GM19328 (cell line): Measurements from ENCODE around the gene TMEM109.

ENCODE experiments used
- ATAC-seq: cut with Tn5 transposase; IDR thresholded peaks from one replicate; pipeline ENCODE4 v1.9.1; 2021; ENCODE audit warnings: mild to moderate bottlenecking, moderate library complexity; ENCODE audit not compliant: unreplicated experiment

Gene TMEM109

DNA sequence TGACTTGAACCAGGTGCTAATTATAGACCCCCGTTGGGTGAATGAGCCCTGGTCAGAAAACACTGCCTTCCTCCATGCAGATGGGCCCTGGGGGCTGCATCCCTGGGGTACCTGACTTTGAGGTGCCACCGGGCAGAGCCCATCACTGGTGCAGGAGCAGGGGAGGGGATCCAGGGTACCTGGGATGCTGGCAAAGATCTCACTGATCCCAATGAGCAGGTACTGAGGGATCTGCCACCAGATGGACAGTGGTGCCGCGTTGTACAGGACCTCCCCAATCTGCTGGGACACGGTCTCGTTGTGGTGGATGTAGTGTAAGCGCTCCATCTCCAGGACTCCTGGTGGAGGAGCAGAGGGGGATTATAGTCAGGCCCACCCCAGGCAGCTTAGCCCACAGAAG, 25.3 kb downstream of the TMEM109 start:
- no peak for ATAC-seq

DNA sequence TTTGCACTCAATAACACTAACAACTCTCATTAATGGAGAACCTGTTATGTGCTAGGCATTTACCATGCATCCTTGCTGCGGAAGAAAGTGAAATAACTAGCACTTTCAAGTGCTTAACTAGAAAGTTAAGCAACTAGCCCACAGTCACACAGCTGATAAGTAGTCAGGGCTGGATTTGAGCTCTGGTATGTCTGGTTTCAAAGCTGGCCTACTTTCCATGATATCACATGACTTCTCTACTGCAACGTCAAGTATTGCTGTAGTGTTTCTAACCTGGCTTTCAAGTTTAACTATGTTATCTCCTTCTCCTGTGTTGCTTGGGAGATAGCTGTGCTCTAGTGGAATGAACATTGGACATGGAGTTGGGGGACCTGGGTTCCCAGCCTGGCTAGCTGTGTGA, 25.9 kb downstream of the TMEM109 start:
- ATAC-seq, result no peak

DNA sequence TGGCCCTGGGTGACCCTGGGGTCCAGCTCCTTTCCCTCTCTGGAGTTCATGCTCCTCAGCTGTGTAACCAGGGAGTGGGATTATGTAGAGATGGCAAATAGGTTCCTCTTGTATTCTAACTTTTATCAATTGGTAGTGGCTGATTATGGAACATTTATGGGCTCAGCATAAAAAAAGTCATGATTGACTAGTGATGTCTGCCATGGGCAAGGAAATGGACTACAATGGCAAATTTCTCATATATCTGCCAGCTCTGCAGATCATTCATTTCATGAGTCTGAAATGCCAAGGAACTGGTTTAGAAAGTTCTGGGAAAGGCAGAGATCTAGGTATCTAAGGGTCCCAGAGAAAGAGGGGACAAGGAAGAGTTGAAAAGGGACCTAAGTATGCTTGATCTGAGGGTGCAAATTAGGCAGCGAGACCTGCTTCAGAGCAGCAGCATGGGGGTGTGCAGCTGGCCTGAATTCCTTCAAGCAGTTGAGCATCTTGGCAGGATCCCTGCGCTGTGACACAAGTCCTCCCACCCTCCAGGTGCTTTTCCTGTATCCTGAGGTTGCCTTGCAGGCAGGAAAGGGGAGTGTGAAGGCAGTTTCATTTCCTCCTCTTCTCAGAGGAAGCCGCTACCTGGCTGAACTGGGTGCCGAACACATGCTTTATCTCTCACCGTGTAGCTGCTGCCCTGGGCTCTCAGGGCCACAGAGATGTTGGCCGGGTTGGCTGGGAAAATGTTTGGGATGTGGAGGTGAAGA, 27.6 kb downstream of the TMEM109 start:
- ATAC-seq, result no peak

DNA sequence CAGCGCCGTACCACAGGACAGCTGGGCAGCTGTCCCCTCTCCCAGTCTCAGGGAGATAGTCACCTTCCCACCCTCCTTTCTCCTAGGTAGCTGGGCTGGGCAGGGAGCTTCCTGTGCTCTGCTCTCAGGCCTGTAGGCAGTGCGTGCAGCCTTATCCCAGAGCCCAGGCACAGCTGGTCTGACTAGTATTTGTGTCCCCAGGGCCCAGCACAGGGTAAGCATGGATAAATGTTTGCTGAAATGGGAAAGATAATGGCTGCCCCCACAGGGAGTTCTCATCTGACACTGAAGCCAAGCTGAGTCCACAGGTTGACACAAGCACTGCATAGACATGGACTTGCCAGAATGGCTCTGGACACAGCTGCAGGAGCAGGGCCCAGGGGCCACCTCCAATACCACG, 28.3 kb downstream of the TMEM109 start:
- no peak for ATAC-seq

DNA sequence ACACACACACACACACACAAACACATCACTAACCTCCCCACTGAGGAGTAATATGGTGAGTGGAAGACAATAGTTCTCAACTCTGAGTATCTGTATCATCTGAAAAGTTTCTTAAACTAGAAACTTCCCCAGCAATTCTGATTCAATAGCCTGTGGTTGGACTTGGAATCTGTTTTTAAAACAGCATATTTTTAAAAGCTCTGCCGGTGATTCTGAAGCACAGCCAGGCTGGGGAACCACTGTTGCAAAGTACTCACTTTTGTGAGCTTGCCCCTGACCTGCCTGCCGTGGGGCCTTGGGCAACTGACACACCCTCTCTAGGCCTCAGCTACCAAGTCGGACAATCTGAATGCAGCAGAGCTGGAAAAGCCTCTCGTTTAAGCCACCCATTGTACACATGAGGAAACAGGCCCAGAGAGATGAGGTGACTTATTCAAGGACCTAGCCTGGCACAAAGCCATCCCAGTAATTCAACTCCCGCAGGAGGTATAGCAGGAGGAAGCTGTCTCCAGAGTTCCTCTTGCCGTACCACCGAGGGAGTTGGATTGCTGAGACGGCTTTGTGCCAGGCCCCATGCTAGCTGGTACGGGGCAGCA, 29.1 kb downstream of the TMEM109 start:
- ATAC-seq, result no peak

DNA sequence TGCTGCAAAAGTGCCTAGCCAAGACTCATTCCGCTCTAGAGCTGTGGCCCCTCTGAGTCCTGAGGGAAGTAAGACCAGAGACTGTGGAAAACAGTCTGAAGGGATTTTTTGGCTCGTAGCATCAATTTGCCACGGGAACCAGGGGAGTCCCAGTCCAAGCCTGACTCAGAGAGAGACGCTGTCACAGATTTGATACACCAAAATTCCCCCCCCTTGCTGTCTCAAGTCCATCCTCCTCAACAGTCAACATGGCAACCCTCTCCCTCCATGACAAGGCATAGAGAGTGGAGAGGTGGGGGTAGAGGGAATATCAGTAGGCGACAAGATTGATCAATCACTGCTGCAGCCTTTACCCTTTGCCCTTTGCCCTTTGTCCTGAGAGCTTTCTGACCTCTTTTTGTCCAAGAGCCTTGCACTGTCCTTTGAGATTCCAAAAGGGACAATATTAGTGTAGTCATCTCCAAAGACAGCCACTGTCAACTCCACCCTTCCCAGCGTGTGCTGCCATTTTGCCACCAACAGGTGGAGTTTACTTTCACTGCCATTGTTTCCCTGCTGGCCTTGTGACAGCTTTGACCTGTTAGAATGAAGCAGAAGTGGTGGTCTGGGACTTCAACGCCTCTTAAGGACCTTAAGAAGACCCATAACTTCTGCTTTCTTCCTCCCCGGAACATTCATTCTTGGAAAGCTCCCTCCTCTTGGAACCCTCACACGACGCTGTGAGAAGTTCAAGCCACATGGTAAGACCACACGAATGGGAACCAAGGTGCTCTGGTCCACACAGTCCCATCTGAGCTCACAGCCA, 30.7 kb downstream of the TMEM109 start:
- ATAC-seq, result no peak

DNA sequence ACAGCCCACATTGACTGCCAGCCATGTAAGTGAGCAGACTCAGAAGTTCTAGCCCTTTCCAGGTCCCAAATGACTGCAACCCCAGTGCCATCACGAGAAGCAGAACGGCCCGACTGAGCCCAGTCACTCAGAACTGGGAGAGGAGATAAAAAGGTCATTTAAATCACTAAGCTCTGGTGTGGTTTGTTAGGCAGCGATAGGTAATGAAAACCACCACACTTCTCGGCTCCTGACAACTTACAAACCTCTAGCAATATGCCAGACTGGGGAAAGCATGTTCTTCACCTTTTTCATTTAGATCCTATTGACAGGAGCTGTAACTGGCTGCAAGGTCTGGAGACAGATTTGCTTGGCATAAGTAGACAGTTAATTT, 31.3 kb downstream of the TMEM109 start:
- no peak for ATAC-seq

DNA sequence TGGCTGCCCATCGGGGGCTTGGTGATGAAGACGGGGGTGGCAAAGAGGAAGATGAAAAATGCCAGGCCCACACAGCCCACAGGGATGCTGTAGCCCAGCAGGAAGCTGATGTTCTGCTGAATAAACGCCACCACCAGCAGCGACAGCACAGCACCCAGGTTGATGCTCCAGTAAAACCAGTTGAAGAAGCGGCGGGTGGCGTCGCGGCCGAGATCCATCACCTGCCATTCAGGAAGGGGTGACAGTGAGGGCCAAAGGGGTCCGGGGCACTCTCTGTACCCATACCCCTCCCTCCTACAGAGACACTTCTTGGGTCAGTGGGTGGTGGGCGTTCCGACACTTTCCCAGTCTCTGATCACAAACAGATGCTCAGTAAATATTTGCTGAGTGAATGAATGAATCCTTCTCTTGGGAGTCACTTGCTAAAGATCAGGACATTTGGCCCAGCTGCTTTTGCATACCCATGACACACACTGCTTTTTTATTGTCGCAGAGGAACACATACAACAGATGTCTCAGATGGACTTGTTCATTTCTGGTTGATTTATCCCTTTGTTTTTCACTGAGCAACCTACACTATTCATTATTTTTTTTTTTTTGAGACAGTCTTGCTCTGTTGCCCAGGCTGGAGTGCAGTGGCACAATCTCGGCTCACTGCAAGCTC, 32.8 kb downstream of the TMEM109 start:
- ATAC-seq, result no peak

DNA sequence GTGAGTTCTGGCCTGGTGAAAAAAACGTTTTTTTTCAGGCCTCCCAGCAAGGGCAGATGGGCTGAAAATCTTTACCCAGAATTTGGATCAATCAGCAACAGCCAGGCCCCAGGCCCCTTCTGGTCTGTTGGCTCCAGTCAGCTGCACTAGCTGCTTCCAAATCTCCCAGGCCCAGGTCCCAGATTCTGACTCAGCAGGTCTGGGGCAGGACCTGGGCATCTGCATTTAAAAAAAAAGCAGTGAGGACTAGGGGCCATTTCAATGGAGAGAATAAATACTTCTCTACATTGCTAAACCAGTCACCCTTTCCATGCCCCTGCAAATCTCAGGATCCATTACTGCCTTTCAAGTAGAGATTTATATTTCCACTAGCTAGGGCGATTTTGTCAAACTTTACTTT, 33.7 kb downstream of the TMEM109 start:
- no peak for ATAC-seq

DNA sequence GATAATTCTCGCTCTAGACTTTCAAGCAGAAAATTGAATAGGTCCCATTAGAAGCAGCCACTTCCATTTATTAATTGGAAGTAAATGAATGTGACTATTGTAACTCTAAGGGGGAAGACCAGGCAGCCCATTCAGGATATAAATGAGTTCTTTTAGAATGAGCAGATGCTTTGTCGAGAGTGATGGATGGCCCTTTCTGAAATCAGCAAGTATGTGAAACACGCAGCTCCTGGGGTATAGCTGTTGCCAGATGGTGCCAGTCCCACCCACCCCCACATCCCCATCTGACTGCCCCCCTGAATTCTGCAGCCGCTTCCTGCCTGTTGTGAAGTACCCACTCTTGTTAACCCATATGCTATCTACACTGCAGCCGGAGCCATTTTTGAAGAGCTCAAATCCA, 34.3 kb downstream of the TMEM109 start:
- no peak for ATAC-seq

DNA sequence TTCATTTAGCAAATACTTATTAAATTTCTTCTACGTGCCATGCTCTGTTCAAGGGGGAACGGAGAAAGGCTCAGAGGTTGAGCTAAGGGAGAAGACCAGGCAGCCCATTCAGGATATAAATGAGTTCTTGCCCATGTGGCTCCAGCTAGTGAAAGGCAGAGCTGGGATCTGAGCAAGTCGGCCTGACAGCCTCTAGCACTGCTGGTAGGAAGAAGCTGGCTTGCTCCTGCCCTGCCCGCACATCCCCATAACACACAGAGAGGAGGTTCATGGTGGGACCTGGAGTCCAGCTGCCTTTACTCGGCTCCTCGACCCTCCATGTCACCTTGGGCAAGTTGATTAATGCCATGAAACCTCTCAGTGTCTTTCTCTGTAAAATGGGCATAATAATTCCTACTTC, 36.1 kb downstream of the TMEM109 start:
- ATAC-seq, result no peak

DNA sequence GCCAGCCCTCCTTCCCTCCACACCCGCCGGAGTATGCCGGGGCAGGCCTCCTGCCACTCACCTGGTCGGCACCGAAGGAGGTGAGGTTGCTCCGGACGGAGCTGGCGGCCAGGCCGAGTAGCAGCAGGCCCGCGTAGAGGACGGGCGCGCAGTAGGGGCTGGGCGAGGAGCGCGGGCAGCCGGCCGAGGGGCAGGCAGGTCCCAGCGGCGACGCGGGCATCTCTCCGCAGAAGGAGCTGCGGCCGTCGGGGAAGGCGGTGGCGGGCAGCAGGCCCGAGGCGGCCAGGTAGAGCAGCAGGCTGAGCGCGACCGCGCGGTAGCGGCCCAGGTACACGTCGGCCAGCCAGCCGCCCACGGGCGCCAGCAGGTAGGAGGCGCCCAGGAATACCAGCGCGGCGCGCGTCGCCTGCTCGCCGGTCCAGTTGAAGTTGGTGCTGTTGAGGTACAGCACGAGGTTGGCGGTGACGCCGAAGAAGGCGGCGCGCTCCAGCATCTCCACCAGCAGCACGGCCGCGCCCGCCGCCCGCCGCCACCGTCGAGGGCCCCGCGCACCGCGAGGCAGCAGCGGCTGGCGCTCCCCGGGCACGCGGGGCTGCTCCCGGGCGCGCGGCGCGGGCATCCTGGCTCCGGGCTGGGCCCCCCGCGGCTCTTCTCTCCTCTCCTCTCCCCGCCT, 37.1 kb downstream of the TMEM109 start:
- no peak for ATAC-seq

DNA sequence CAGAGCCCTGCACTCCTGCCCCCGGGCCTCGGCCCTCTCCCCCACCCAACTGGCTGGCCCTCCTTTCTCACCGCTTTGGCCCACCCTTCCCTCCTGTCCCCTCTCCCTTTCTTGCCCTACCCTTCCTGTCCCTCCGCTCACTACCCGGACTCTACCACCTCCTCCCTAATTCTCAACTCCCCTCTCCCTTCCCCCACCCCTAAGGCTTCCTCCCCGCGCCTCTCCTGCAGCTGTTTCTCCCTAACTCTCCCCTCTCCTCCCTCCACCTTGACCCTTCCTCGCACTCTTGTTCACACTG, 37.6 kb downstream of the TMEM109 start:
- ATAC-seq, result no peak

DNA sequence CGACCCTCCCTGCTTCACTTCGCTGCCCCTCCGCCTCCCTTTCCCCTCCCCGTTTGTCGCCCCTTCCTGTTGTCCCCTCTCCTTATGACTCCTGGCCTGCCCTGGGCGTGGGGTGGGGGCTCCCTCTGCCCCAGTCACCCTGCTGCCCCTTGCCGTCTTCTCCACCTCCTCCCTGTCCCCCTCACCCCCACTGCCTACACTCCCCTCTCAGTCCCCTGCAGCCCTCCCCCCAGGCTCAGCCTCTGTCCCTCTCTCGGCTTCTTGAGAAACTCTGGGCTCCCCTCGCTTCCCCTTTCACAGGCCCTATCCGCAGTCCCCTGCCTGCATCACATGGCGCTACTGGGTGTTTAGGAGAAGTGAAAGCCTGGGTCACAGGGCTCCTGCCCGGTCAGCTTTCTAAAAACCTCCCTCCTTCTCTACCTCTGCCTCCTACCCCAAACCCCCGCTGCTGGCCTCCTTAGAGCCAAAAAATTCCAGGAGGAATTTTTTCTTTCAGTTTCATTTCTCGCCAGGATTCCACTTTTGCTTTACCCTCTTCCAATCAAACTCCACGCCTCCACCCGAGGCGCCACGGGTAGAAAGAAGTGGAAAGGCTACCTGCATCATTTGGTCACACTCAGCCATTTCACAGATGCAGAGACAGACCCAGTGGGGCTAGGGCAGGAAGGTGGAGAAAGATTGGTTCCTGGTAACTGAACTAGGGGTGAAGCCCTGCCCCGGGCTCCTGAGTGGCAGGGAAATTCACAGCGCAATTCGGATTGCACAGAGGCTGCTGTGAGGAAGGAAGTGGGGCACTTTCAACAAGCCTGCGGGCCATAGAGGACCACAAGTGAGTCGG, 38.2 kb downstream of the TMEM109 start, which contains the start of gene SLC15A3:
Gene SLC15A3 (minus strand): TSS at position 273 of the 838 bp plus-strand sequence. CDS start 625 bp downstream, outside the sequence.
- ATAC-seq, result peak; percentile 70

DNA sequence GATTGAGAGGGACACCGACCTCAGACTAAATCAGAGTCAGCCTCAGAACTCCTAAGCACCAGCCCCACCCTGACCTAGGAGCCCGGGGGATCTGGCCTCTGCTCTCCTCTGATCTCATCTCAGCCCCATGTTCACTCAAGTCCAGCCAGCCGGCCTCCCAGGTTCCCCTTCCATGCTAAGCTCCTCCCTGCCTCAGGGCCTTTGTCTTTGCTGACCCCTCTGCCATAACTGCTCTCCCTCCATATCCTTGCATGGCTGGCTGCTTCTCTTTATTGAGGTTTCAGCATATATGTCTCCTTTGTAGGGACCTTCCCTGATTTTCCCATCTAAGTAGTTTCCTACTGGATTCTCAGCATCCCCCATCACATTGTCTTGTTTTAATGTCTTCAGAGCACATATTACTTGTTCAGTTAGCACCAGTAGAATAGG, 38.8 kb downstream of the TMEM109 start:
- no peak for ATAC-seq

DNA sequence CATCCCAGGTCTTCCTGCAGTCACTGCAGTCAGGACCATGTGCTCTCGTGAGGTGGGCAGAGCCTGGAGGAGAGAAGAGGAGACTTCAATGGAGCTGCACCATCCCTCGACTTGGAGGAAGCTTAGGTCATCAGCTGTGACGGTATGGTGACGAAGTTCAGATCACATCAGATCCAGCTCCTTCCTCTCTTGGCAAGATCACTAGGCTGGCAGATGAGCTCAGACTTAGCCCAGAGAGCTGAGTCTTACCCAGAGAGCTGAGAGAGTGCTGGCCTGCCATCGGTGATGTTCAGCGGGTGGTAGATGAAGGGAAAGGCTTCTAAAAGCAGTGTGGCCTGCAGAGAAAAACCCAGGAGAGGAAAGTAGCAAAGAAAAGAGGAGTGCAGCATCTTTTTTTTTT, 39.8 kb downstream of the TMEM109 start:
- no peak for ATAC-seq

DNA sequence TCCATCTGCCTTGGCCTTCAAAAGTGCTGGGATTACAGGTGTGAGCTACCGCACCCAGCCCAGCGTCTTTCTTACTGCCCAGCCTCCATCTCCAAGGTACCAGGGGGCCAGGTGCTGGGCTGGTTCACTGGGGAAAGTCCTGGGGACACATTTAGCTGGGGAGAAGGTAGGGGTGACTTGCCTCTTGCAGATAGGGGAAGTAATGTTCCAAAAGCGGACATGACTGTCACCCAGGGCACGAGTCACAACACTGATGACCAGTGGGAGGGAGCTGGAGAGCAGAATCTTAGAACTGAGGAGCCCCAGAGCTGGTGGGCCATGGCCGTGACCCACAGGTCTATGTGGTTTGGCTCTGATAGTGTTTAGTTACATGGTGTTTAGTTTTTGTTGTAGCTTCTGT, 40.5 kb downstream of the TMEM109 start:
- no peak for ATAC-seq

DNA sequence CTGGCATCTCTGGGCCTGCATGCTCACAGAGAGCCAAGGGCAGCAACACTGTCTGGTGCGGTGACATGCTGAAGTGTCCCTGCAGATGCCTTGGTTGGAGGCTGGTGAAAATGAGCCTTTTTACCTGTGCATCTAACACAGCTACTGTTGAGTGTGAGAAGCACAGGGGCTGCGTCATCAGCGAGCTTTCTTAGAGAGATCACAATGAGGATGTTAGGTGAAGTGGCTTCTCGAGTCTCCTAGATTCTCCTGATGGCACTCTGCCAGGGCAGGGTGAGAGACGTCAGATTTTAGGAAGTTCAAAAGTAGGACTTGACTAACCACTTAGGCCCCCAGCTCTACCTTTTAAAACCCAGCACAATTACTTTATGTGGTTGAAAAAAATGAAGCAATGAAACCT, 41.6 kb downstream of the TMEM109 start:
- ATAC-seq, result no peak

DNA sequence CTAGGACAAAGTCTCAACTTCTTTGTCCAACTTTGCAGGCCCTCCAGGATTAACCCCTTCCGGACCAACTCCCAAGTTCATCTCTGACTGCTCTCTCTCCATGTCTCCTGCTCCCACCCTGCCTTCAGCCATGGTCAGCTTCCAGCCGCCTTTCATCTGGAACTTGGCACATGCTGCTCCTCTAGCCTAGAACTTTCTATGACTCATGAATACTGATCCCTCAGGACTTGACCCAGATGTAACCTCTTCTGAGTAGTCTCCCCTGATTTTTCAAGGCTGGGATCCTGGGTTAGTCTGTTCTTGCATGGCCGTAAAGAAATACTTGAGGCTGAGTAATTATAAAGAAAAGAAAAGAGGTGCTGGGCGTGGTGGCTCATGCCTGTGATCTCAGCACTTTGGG, 43.2 kb downstream of the TMEM109 start:
- no peak for ATAC-seq

DNA sequence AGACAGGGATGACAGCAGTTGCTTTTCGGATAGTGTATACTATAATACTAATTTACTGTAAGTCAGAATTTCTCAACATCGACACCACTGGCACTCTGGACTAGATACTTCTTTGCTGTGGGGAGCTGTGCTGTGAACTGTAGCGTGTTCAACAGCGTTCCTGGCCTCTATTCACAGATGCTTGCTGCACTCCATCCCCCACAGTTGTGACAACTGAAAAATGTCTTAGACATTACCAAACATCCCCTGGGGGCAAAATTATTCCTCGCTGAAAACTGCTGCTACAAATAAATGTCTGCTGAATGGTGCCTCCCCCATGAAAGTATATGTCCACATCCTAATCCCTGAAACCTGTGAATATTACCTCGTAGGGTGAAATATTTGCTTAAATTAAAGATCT, 45.5 kb downstream of the TMEM109 start:
- no peak for ATAC-seq
